HEK293 (cell line): ENCODE measurements around the gene PCBP4.

Experiments used
- CTCF ChIA-PET: fragments of 350-600 bp; formaldehyde crosslinking; extraction: SDS; loops from one replicate; lab custom pipeline; 2021; ENCODE audit warnings: antibody characterized with exemption; lab: Yijun Ruan, JAX
- POLR2A ChIA-PET: fragments of 300-600 bp; formaldehyde crosslinking; extraction: SDS; loops from one replicate; lab custom pipeline; 2020; ENCODE audit warnings: antibody characterized with exemption, inconsistent platforms; lab: Yijun Ruan, JAX
- H3K27ac ChIP-seq: fragments of 200-500 bp; sonication (Bioruptor generic); 2 replicates; pipeline ENCODE4 v1.5.1; 2014; ENCODE audit warnings: low read depth, low read length, control low read depth, inconsistent platforms; ENCODE audit errors: extremely low read depth
- H3K36me3 ChIP-seq, 2 experiments: fragments of 200-500 bp in 1 of 2; sonication (Bioruptor generic) in 1 of 2; 1 replicate in 1 of 2; 2 replicates in 1 of 2; pipeline ENCODE4 v1.5.1; 2014 to 2017; ENCODE audit warnings: inconsistent platforms in 2 of 2, low read length in 2 of 2; ENCODE audit not compliant: control insufficient read depth in 2 of 2, insufficient read depth in 1 of 2
- H3K4me1 ChIP-seq: fragments of 200-500 bp; sonication (Bioruptor generic); 2 replicates; pipeline ENCODE4 v1.5.1; 2014; ENCODE audit warnings: mild to moderate bottlenecking, low read length, inconsistent platforms; ENCODE audit not compliant: control insufficient read depth, insufficient read depth
- H3K4me3 ChIP-seq: 2 replicates; pipeline ENCODE4 v1.5.1; 2011; ENCODE audit warnings: low read depth, mild to moderate bottlenecking, control low read depth, low read length, moderate library complexity
- H3K9me3 ChIP-seq: fragments of 200-500 bp; sonication (Bioruptor generic); 2 replicates; pipeline ENCODE4 v1.5.1; 2014; ENCODE audit warnings: low read depth, low read length, inconsistent platforms; ENCODE audit not compliant: control insufficient read depth, insufficient read depth
- ATF2 ChIP-seq: fragments of 450-650 bp; formaldehyde crosslinking; IDR thresholded peaks from 2 replicates; pipeline ENCODE4 v1.5.1; 2016; ENCODE audit warnings: missing biosample characterization, missing genetic modification characterization, low read depth
- BCL11A ChIP-seq: fragments of 450-650 bp; formaldehyde crosslinking; IDR thresholded peaks from 2 replicates; pipeline ENCODE4 v1.5.1; 2016; ENCODE audit warnings: low read depth, missing biosample characterization, missing genetic modification characterization
- KLF8 ChIP-seq: fragments of 450-650 bp; formaldehyde crosslinking; IDR thresholded peaks from 2 replicates; pipeline ENCODE4 v1.5.1; 2016; ENCODE audit warnings: missing biosample characterization, missing genetic modification characterization
- KLF9 ChIP-seq: fragments of 450-650 bp; formaldehyde crosslinking; IDR thresholded peaks from 2 replicates; pipeline ENCODE4 v1.5.1; 2016; ENCODE audit warnings: missing biosample characterization, missing genetic modification characterization, low read depth
- RBAK ChIP-seq: fragments of 450-650 bp; formaldehyde crosslinking; IDR thresholded peaks from 2 replicates; pipeline ENCODE4 v1.5.1; 2016; ENCODE audit warnings: missing biosample characterization, missing genetic modification characterization
- REST ChIP-seq: fragments of 450-650 bp; formaldehyde crosslinking; IDR thresholded peaks from 2 replicates; pipeline ENCODE4 v1.5.1; 2016; ENCODE audit warnings: missing biosample characterization, missing genetic modification characterization
- TSHZ1 ChIP-seq: fragments of 450-650 bp; formaldehyde crosslinking; IDR thresholded peaks from 2 replicates; pipeline ENCODE4 v1.5.1; 2016; ENCODE audit warnings: missing biosample characterization, missing genetic modification characterization, borderline replicate concordance
- ZBTB20 ChIP-seq: fragments of 450-650 bp; formaldehyde crosslinking; IDR thresholded peaks from 2 replicates; pipeline ENCODE4 v1.5.1; 2016; ENCODE audit warnings: missing biosample characterization, missing genetic modification characterization
- ZEB2 ChIP-seq: fragments of 450-650 bp; formaldehyde crosslinking; IDR thresholded peaks from 2 replicates; pipeline ENCODE4 v1.5.1; 2016; ENCODE audit warnings: missing biosample characterization, missing genetic modification characterization
- ZNF138 ChIP-seq: fragments of 450-650 bp; formaldehyde crosslinking; IDR thresholded peaks from 2 replicates; pipeline ENCODE4 v1.5.1; 2016; ENCODE audit warnings: missing biosample characterization, missing genetic modification characterization, borderline replicate concordance
- ZNF157 ChIP-seq: fragments of 450-650 bp; formaldehyde crosslinking; IDR thresholded peaks from 2 replicates; pipeline ENCODE4 v1.5.1; 2016; ENCODE audit warnings: missing biosample characterization, missing genetic modification characterization
- ZNF214 ChIP-seq: fragments of 450-650 bp; formaldehyde crosslinking; IDR thresholded peaks from 2 replicates; pipeline ENCODE4 v1.5.1; 2017; ENCODE audit warnings: missing biosample characterization, mild to moderate bottlenecking, missing genetic modification characterization, borderline replicate concordance
- ZNF23 ChIP-seq: fragments of 450-650 bp; formaldehyde crosslinking; IDR thresholded peaks from 2 replicates; pipeline ENCODE4 v1.5.1; 2016; ENCODE audit warnings: missing biosample characterization, missing genetic modification characterization, borderline replicate concordance
- ZNF24 ChIP-seq: fragments of 450-650 bp; formaldehyde crosslinking; IDR thresholded peaks from 2 replicates; pipeline ENCODE4 v1.5.1; 2016; ENCODE audit warnings: missing biosample characterization, missing genetic modification characterization
- ZNF324 ChIP-seq: fragments of 450-650 bp; formaldehyde crosslinking; IDR thresholded peaks from 2 replicates; pipeline ENCODE4 v1.5.1; 2016; ENCODE audit warnings: missing biosample characterization, missing genetic modification characterization
- ZNF37A ChIP-seq: fragments of 450-650 bp; IDR thresholded peaks from 2 replicates; pipeline ENCODE4 v1.5.1; 2018; ENCODE audit warnings: missing biosample characterization, missing genetic modification characterization
- ZNF677 ChIP-seq: fragments of 450-650 bp; IDR thresholded peaks from 2 replicates; pipeline ENCODE4 v1.5.0; 2018; ENCODE audit warnings: missing biosample characterization, mild to moderate bottlenecking, missing genetic modification characterization, moderate library complexity
- ZNF704 ChIP-seq: fragments of 450-650 bp; formaldehyde crosslinking; IDR thresholded peaks from 2 replicates; pipeline ENCODE4 v1.5.1; 2016; ENCODE audit warnings: missing biosample characterization, missing genetic modification characterization
- ZNF830 ChIP-seq: fragments of 450-650 bp; IDR thresholded peaks from 2 replicates; pipeline ENCODE4 v1.5.0; 2018; ENCODE audit warnings: missing biosample characterization, missing genetic modification characterization, low read depth, mild to moderate bottlenecking, moderate library complexity
- ZNF837 ChIP-seq: fragments of 450-650 bp; formaldehyde crosslinking; IDR thresholded peaks from 2 replicates; pipeline ENCODE4 v1.5.1; 2016; ENCODE audit warnings: missing biosample characterization, missing genetic modification characterization
- ZSCAN16 ChIP-seq: fragments of 450-650 bp; formaldehyde crosslinking; IDR thresholded peaks from 2 replicates; pipeline ENCODE4 v1.5.1; 2016; ENCODE audit warnings: missing biosample characterization, missing genetic modification characterization
- TF ChIP-seq, protein P1 (sequence below): fragments of 450-650 bp; formaldehyde crosslinking; IDR thresholded peaks from 2 replicates; pipeline ENCODE4 v1.5.1; 2016; ENCODE audit warnings: missing biosample characterization, missing genetic modification characterization
- TF ChIP-seq, protein P2 (sequence below): fragments of 450-650 bp; formaldehyde crosslinking; IDR thresholded peaks from 2 replicates; pipeline ENCODE4 v1.5.1; 2016; ENCODE audit warnings: missing biosample characterization, missing genetic modification characterization

PCBP4 gene

GRCh38 chr3:51983578-51984268 lies 16.5 kb upstream of the PCBP4 start:
- peak overlapping the region; percentile 60; the same call in 1 of the 2 replicates for H3K27ac ChIP-seq
- peak overlapping the region; percentile 41 for H3K4me3 ChIP-seq
- H3K4me1 ChIP-seq: no peaks in the 10 kb centered on the region
- no peaks in the 10 kb centered on the region for H3K9me3 ChIP-seq
- POLR2A ChIA-PET: interaction anchor here (0.5 to 3.6 kb wide), 7 partner anchors 8 to 171 kb away, joined by 3 to 47 read pairs (median 9); partner anchors contain the start of genes ABHD14A, ABHD14B, PARP3 and PCBP4
- H3K36me3 ChIP-seq: peaks cover 0 to 8% of the 10 kb centered on the region in 2 experiments; a peak in 1 of 3 replicates
- CTCF ChIA-PET: interaction anchor here (0.6 to 3.0 kb wide), 5 partner anchors 10 to 66 kb away, joined by 4 to 38 read pairs (median 5); partner anchors contain the start of genes ABHD14A and ABHD14B
- no peak for TF ChIP-seq REST (tag by site-specific recombination)
- TF ChIP-seq ZBTB20 (tag by site-specific recombination): no peak
- 0 out of 2 replicates have a peak, but pooled peaks have one; percentile 39 for TF ChIP-seq KLF8 (tag by site-specific recombination)
- TF ChIP-seq ZSCAN16 (tag by site-specific recombination): no peak
- TF ChIP-seq ZNF830: no peak
- TF ChIP-seq ZNF37A (tag by site-specific recombination): no peak
- TF ChIP-seq ZNF837 (tag by site-specific recombination): no peak
- no peak for TF ChIP-seq ZNF704 (tag by site-specific recombination)
- TF ChIP-seq ZNF138 (tag by site-specific recombination): no peak
- TF ChIP-seq ZNF23 (tag by site-specific recombination): no peak
- TF ChIP-seq, protein P1, sequence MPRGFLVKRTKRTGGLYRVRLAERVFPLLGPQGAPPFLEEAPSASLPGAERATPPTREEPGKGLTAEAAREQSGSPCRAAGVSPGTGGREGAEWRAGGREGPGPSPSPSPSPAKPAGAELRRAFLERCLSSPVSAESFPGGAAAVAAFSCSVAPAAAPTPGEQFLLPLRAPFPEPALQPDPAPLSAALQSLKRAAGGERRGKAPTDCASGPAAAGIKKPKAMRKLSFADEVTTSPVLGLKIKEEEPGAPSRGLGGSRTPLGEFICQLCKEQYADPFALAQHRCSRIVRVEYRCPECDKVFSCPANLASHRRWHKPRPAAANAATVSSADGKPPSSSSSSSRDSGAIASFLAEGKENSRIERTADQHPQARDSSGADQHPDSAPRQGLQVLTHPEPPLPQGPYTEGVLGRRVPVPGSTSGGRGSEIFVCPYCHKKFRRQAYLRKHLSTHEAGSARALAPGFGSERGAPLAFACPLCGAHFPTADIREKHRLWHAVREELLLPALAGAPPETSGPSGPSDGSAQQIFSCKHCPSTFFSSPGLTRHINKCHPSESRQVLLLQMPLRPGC (tag by site-specific recombination): no peak
- no peak for TF ChIP-seq RBAK (tag by site-specific recombination)
- TF ChIP-seq ZNF157 (tag by site-specific recombination): no peak
- TF ChIP-seq KLF9: no peak
- no peak for TF ChIP-seq ZNF214 (tag by site-specific recombination)
- TF ChIP-seq ZNF24 (tag by site-specific recombination): peak; percentile 27; the same call in 1 of the 2 replicates
- no peak for TF ChIP-seq ATF2 (tag by site-specific recombination)
- TF ChIP-seq ZEB2 (tag by site-specific recombination): no peak
- TF ChIP-seq BCL11A: 0 out of 2 replicates have a peak, but pooled peaks have one; percentile 1
- no peak for TF ChIP-seq ZNF324 (tag by site-specific recombination)
- TF ChIP-seq ZNF677 (tag by site-specific recombination): no peak
- TF ChIP-seq, protein P2, sequence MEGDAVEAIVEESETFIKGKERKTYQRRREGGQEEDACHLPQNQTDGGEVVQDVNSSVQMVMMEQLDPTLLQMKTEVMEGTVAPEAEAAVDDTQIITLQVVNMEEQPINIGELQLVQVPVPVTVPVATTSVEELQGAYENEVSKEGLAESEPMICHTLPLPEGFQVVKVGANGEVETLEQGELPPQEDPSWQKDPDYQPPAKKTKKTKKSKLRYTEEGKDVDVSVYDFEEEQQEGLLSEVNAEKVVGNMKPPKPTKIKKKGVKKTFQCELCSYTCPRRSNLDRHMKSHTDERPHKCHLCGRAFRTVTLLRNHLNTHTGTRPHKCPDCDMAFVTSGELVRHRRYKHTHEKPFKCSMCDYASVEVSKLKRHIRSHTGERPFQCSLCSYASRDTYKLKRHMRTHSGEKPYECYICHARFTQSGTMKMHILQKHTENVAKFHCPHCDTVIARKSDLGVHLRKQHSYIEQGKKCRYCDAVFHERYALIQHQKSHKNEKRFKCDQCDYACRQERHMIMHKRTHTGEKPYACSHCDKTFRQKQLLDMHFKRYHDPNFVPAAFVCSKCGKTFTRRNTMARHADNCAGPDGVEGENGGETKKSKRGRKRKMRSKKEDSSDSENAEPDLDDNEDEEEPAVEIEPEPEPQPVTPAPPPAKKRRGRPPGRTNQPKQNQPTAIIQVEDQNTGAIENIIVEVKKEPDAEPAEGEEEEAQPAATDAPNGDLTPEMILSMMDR (tag by site-specific recombination): no peak
- no peak for TF ChIP-seq TSHZ1
